ENCODE measurements around the gene CLEC2D.
"Not testable (repeated sequence)": the region's sequence is repeated elsewhere in the genome, so short reads cannot be mapped to it uniquely, and the experiment has no call there.

The CLEC2D gene

GRCh38 chr12:9731393-9731792 lies 61.9 kb downstream of the CLEC2D start:
- DNase-seq, result peak; percentile 45

- DNase-seq, result peak; percentile 78
Measured at GRCh38 chr12:9731797-9732196, 62.3 kb downstream of the CLEC2D start.

- DNase-seq, result peak; percentile 72
Measured at GRCh38 chr12:9732921-9733461, 63.5 kb downstream of the CLEC2D start, which contains the start of gene CLECL1. TSS of gene CLECL1 (minus strand) at chr12:9733097.

- peak; percentile 74 for DNase-seq
Measured at GRCh38 chr12:9735601-9736000, 66.1 kb downstream of the CLEC2D start.

GRCh38 chr12:9736936-9737705 lies 67.6 kb downstream of the CLEC2D start:
- DNase-seq, result peak; percentile 91

- DNase-seq, result not testable (repeated sequence)
Measured at GRCh38 chr12:9738905-9739304, 69.4 kb downstream of the CLEC2D start.

GRCh38 chr12:9739404-9740105 lies 70.0 kb downstream of the CLEC2D start:
- DNase-seq, result not testable (repeated sequence)

GRCh38 chr12:9740106-9740750 lies 70.7 kb downstream of the CLEC2D start:
- DNase-seq, result no peak

- DNase-seq, result peak; percentile 86
Measured at GRCh38 chr12:9741726-9742125, 72.2 kb downstream of the CLEC2D start.

GRCh38 chr12:9742661-9743060 lies 73.1 kb downstream of the CLEC2D start:
- DNase-seq, result no peak

GRCh38 chr12:9745199-9745598 lies 75.7 kb downstream of the CLEC2D start:
- DNase-seq, result no peak
